T follicular helper cell (primary cell): ENCODE results near the gene ALDH3A1.
A peak's percentile ranks its signal among the peaks of the same experiment; 100 is the strongest.

Experiments used
- DNase-seq: peaks from one replicate; pipeline ENCODE4 v3.0.0-alpha.2; 2020; ENCODE audit warnings: low read depth

Gene ALDH3A1

GRCh38 chr17:19759568-19760549, 11.8 kb upstream of the ALDH3A1 start:
- no peak for DNase-seq

DNA sequence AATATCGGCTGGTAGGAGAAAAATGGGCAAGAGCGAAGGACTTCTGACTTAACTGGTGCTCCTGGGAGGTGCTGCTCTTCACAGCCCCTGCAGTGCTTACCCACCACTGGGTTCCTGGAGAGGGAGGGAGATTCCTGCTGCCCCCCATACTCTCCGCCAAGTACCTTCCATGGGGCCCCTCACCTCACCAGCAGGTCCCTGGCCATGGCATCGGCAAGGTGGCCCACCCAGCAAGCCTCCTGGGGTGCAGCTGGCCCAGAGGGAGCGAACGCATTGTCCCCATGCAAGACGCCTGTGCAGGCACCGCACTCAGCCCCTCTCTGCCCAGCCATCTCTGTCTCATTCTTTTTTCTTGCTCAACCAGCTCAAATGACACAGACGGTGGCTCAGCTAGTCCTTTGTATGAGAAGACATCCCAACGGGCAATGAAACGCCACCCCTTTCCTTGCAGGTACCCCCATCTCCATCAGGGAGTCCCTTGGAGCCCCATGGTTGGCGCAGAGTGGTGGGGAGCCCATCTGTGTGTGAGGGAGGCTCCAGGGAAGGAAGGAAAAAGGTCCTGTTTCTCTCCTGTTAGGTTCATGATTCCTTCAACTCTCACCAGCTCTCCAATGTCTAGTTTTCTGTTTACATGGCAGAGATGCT, 9.6 kb upstream of the ALDH3A1 start:
- DNase-seq = no peak

GRCh38 chr17:19756546-19756945, 8.4 kb upstream of the ALDH3A1 start:
- DNase-seq = no peak

- no peak for DNase-seq
These were observed 7.9 kb upstream of the ALDH3A1 start for GRCh38 chr17:19755821-19756510.

- DNase-seq = no peak
These were observed 7.3 kb upstream of the ALDH3A1 start for GRCh38 chr17:19755392-19755791.

DNA sequence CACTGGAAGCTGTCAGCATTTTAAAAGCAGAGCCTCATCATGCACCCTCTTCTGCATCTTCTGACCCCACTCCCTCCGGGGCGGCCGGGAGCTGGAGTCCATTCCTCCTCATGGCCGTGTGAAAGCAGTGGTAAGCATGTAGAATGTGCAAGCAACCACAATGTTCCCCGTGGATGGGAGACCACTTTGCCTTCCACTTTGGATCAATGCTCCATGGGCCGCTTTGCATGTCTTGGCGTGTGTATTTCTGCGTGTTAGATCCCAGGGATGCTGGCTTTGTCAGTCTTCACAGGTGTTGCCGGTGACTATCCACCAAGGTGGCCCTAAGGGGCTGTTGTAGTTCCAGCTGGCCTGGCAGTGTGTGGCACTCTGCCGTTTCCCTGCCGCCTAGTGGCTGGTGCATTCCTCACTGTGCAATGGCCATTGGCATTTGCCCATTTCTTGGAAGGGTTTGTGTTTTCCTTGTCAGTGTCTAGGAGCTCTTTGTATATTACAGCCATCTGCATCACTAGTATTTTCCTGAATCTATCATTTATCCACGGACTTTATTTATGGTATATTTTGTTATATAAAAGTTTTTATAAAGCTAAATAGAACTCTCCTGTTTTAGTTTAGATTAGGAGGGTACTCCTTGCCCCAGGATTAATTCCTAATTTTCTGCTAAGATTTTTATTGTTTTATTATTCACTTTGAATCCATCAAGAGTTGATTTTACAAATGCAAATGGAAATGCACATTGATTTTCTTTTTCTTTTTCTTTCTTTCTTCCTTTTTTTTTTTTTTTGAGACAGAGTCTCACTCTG, 5.8 kb upstream of the ALDH3A1 start:
- no peak for DNase-seq

DNA sequence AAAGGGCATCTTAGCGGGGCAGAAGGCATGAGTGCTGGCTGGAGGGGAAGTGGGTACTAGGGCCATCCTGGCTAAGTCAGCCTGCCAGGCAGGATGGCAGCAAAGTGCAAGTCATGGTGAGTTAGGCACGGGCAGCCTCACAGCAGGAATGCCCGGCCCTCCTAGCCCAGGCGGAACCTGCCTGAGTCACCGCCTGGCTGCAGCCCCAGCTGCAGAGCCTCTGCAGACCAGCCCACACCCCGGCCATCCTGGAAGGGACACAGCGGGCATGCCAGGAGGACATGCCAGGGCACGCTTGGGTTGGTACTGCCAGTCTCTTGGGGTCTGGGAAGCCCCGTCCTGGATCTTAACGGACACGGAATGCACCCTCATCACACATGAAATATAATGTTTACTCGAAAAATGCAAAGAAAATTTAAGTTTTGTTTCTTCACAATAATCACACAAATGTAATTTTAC, 5.0 kb upstream of the ALDH3A1 start:
- no peak for DNase-seq

GRCh38 chr17:19752216-19753050, 4.3 kb upstream of the ALDH3A1 start:
- no peak for DNase-seq

GRCh38 chr17:19750835-19751234, 2.7 kb upstream of the ALDH3A1 start:
- no peak for DNase-seq

- DNase-seq = no peak
These were observed 2.0 kb upstream of the ALDH3A1 start for GRCh38 chr17:19750020-19750572.

- no peak for DNase-seq
These were observed 702 bp upstream of the ALDH3A1 start for GRCh38 chr17:19748807-19749193.

- DNase-seq = no peak
These were observed 859 bp downstream of the ALDH3A1 start for GRCh38 chr17:19747159-19747719.

DNA sequence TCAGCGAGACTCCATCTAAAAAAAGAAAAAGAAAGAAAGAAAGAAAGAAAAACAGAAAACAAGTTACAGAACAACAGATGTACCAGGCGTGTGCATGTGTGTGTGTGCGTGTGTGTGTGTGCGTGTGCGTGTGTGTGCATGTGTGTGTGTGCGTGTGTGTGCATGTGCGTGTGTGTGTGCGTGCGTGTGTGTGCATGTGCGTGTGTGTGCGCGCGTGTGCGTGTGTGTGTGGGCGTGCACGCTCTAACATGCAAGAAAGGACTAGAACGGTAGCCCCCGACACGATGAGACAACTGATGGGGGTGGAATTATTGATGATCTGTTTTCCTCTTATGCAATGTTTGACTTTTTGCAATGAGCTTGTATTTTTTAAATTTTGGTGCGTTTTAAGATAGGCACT, 1.6 kb downstream of the ALDH3A1 start:
- DNase-seq = no peak

GRCh38 chr17:19744922-19745757, 3.0 kb downstream of the ALDH3A1 start:
- DNase-seq = peak; percentile 80

DNA sequence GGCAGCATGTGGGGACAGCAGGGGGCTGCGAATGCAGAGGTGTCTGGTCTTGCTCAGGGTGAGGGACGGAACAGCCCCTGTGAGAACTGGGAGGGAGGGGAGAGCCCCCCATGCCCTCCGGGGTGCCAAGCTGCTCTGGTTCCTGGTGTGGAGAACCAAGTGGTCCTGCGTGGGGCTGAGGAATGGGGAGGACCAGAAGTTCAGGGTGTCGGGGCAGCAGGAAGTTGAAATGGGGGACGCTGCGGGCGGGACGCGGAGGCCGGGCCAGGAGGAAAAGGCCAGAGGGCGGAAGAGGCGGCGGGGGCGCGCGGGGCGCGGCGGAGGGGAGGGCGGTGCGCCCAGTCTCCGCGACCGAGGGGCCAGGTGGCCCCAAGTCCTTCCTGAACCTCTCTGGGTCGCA, 3.6 kb downstream of the ALDH3A1 start:
- no peak for DNase-seq

DNA sequence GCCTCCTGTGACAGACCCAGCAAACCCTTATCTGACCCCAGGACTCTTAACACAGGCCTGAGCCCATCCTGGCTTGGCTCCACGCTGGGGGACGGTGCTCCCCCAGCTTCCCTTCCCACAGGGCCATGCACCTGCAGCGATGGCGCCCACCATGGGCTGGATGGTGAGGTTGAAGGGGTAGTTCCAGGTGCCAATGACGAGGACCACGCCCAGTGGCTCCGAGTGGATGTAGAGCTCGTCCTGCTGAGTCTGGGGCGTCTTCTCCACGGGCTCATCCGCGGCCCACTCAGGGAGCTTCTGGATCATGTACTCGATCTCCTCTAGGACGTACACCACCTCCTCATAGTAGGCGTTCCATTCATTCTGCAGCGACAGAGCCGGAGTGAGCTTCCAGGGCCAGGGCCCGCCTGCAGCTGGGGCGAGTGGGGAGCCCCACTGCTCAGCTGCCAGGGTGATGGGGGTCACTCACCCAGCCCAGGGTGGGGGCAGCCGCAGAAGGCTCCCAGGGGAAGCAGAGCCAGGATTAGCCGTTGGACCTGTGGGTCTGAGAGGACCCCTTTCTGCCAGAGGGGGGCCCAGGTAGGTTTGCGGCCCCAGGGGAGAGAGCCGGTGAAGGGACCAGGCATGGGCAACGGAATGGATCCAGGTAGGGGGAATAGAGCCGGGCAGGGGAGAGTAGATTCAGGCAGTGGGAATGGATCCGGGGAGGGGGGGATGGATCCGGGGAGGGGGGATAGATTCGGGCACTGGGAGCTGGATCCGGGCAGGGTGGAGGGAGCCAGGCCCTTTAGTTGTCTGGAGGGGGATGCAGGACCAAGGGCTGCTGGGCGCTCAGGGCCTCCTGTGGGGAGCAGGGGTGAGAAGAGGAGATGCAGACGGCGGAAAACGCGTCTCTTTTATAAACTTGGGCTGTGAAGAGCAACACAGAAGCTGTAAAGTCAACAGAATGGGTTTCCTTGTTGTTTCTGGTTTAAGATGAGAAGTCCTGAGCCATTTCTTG, 4.7 kb downstream of the ALDH3A1 start:
- no peak for DNase-seq

DNA sequence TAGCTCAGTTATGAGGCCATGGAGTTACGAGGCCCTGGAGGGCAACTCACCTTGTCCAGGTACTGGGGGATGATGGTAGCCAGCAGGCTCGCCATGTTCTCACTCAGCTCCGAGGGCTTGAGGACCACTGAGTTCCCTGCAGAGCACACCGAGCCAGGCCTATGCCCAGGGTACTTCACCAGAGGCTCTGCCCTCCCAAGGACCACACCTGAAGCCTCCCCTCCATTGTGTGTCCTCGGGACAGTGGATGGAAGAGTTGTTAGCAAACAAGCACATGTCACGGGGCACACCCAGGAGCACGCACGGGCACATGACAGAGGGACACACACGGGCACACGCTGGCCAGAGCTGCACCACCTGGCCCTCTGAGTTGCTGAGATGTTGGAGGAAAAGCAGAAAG, 5.6 kb downstream of the ALDH3A1 start:
- no peak for DNase-seq
